Stimulated activated CD8-positive, alpha-beta memory T cell treated with anti-CD3 and anti-CD28 coated beads, Interleukin-12 subunit alpha, Interleukin-12 subunit beta, amount 100 ng/mL, for 1 hour (primary cell): ENCODE measurements around the gene ABCB1.
A peak's percentile ranks its signal among the peaks of the same experiment; 100 is the strongest.

Experiments
- DNase-seq: peaks from one replicate; pipeline ENCODE4 v3.0.0-alpha.2; 2020; ENCODE audit warnings: low read depth

ABCB1 gene

DNA sequence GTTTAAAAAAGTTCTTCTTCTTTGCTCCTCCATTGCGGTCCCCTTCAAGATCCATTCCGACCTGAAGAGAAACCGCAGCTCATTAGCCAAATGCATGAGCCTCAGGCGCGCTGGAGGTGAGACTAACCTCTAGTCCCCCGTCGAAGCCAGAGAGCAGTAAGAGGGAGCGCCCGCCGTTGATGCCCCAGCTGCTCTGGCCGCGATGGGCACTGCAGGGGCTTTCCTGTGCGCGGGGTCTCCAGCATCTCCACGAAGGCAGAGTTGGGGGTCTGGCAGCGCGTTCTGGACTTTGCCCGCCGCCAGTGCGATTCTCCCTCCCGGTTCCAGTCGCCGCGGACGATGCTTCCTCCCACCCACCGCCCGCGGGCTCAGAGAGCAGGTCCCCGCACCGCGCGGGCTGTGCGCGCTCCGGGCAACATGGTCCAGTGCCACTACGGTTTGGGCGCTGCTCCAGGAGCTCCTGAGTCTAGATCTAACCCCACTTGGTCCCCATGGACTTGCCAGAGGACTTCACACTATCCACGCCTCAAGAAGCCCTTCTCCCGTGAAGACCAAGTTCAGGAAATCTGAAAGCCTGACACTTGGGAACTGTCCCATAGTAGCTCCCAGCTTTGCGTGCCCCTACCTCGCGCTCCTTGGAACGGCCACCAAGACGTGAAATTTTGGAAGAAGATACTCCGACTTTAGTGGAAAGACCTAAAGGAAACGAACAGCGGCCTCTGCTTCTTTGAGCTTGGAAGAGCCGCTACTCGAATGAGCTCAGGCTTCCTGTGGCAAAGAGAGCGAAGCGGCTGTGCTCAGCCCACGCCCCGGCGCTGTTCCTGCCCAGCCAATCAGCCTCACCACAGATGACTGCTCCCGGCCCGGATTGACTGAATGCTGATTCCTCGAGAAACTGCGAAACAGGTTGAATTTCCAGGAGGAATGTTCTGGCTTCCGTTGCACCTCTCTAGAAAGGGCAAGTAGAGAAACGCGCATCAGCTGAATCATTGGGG lies at the start of gene ABCB1:
TSS of gene ABCB1 (minus strand) at position 755 of the 995 bp plus-strand sequence. CDS start at position 55, 700 bp downstream.
- peak; percentile 47 for DNase-seq

GRCh38 chr7:87648316-87648715 lies 47.6 kb upstream of the ABCB1 start:
- no peak for DNase-seq

DNA sequence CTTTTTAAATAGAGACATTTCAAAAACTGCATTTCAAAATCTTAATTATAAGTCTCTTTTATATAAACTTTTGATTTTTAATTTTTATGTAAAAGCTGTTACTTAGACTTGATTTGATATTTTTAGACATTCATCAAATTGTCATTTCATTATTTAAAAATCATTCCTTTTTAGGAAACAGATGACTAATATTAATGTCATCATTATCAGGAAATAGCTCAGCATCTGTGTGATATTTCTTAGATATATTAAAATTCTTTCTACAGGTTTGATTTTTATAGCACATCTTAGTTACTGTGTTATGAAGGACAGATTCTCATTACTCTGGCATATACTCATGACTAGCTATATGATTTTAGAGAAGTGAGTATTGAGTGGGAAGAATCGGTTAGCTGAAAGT lies 44.8 kb upstream of the ABCB1 start:
- DNase-seq: no peak

DNA sequence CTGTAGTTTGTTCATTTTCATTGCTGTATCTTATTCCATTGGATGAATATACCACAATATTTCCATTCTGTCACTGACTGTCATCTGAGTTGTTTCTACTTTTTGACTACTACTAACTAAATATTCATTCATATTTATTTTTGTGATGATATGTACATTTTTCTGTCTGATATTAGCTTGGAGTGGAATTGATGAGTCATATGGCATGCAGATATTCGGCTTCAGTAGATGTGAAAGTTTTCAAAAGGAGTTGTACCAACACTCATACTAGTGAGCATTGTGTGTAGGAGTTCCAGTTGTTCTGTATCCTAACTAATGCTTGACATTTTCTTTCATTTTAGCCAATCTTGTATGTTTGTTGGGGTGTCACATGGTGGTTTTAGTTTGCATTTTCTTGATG lies 35.2 kb upstream of the ABCB1 start:
- no peak for DNase-seq

- no peak for DNase-seq
These were observed 28.3 kb upstream of the ABCB1 start for GRCh38 chr7:87628780-87629569.

DNA sequence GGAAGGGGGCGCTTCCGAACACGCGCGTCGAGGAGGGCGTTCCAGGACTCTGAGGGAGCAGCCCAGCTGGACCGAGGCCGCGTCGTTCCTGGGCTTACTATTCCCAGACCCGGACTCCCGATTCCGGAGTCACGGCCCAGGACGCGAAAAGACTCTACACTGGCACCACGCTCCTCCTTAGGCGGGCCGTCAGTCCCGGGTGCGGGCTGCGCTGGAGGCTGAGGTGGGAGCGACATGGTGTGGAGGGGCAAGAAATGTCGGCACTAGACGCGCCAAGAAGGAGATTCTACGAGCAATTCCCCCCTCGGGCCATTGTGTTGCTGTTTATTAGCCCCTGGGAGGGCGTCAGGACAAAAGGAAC lies 26.9 kb upstream of the ABCB1 start:
- no peak for DNase-seq

- no peak for DNase-seq
These were observed 24.4 kb upstream of the ABCB1 start for GRCh38 chr7:87625101-87625500.

DNA sequence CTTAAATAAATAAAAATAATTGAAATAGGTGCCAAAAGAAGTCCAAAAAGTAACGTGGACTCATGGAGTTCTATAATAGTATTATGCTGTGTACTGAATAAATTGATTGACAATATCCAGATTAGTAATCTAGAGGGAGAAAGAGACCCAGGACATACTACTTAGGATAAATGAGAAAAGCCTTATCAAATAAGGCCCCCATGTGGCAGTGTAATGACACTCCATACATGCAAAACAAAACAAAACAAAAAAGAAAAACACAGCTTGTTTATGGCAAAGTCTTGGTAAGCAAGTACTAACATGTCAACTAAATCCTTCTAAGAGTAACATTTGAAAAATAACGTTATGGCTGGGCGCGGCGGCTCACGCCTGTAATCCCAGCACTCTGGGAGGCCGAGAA lies 23.9 kb upstream of the ABCB1 start:
- no peak for DNase-seq

DNA sequence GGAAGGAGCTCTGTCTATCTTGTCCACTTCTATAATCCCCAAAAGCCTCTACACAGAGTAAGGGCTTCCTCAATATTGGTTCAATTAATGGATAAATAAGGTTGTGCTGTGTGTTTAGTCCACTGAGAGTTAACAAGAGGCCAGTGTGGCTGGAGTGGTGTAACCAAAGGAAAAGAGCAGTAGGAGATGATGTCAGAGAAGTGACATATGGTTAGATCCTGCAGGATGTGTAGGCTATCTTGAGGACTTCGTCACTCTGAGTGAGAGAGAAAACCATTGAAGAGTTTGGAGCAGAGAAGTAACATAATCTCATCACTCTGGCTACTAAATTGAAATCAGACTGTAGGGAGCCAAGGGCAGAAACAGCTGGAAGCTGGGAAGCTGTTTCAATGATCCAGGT lies 14.5 kb upstream of the ABCB1 start:
- no peak for DNase-seq

DNA sequence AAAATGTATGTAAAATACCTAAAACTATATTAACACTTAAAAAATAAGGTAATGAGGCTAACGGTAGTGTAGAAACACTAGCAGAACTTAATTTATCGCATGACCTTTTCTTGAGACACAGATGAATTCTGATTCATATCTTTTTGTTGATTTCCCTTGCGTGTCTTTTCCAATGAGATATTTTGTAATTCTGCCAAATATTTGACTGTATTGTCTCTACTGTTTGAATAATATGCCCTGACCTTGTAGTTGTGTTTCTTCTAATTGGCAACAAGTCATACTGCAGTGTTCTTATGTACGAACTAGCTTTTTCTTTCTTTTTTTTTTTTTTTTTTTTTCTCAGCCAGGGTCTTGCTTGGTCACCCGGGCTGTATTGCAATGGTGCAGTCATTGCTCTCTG lies 9.2 kb upstream of the ABCB1 start:
- no peak for DNase-seq

DNA sequence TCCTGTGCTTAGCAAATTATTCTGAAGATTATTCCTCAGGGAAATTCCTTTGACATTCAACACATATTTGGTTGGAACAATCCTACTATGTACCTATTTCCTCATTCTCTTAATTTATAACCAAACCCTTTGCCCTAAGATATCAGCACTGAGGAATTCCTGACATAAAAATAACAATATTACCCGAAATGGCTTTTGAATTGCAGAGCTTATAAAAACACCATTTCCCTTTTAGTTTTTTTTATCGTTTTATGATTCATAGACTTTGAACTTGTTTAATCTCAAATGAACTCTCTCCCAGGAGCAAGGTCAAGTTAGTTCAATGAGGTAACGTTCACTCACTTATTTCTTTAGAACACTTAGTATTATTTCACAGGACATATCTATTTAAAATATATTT lies 7.7 kb upstream of the ABCB1 start:
- DNase-seq: no peak

DNA sequence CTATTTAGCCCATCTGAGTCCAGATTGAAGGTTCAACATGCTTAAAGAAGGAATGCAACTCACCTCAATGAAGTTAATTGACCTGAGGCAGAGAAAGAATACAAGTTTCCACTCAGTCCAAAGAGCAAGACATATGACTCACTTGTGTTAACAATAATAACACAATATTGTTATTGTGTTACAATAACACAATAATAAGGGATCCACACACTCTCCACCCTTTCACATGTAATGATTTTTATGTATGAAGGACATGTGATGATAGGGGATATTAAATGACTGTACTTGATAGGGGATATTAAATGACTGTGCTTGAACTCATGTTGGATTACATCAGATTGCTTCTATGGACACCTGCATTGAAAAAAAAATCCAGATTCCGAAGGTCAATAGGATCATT lies 3.6 kb upstream of the ABCB1 start:
- DNase-seq: no peak

- peak; percentile 9 for DNase-seq
These were observed 1.3 kb downstream of the ABCB1 start for GRCh38 chr7:87599336-87599735.

DNA sequence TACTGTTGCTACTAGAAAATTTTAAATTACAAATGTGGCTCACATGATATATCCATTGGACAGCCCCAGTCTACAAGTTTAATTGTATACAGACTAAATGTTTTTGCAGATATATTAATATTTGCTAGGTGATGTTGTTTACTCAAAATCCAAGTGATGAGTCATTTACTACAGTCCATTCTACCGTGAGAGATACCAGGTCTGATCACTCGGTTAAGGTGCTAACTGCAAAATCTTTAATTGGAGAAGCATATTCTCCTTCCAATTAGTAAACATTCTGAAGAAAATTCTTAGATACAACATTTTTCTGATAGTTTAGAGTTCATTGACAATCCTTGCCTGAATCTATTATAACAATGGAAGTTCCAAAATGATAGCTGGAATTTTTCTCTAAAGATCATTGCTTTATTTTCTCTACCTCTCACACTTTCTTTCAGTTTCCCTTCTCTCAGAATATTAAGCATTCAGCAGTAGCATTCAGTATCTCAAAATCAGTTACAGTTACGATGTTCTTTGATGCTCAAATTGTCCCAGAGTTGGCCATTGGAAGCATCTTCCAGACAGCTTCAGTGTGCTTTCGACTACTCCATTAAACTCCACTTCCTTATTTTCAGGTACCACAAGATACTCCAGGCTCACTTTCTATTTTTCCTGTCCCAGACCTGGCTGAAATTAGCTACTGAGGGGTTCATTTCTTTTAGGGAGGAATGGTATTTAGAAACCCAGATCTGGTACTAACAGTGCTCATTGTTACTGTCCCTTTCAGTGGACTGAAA lies 2.3 kb downstream of the ABCB1 start:
- DNase-seq: no peak

GRCh38 chr7:87596696-87597095 lies 4.0 kb downstream of the ABCB1 start:
- no peak for DNase-seq

DNA sequence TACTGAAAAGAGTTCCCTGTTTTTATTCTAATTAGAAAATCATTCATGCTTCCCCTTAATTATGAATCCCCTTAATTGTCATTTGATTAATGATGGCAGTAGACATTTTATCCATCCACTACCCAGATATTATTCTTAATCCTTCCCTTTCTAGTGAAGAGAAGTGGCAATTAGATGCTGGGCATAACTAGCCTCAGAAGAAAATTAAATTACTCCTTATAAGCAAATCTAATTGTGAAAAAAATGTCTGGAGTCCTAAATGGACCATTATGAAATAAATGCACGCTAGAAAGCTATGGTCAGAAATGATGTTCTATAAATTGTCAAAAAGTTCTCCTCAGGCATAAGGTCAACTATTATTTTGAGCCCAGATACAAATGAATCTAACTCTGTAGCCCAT lies 4.5 kb downstream of the ABCB1 start:
- DNase-seq: no peak

DNA sequence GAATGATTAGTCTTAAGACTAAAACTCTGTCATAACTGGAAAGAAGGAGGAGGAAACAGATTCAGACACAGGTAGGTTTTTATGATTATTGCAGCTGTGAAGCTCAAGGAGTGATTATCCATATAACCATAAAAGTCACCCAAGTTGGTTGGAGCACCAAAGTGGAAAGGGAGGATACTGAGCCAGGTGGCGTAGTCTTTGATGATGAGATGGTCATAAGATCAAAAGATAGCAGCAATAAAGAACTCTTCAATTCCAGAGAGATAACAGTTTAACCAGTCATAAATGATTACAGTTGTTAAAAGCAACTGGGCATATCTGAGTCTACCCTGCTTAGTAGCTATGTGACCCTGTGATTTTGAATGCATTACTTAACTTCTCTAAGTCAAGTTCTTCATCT lies 8.4 kb downstream of the ABCB1 start:
- DNase-seq: no peak

DNA sequence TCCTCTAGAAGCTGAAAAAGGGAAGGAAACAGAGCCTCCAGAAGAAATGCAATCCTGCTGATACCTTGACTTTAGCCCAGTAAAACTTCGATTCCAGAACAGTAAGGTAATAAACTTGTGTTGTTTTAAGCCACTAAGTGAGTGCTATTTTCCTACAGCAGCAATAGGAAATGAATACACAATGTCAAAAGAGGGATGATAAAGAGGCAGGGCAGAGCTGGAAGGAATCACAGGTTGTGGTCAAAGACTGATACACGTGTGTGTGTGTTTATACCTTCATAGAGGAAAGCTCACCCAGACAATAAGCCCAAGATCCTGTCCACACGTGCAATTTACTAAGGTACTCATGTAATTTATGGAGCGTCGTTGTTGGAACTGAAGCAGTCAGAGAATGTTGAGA lies 9.5 kb downstream of the ABCB1 start:
- no peak for DNase-seq

DNA sequence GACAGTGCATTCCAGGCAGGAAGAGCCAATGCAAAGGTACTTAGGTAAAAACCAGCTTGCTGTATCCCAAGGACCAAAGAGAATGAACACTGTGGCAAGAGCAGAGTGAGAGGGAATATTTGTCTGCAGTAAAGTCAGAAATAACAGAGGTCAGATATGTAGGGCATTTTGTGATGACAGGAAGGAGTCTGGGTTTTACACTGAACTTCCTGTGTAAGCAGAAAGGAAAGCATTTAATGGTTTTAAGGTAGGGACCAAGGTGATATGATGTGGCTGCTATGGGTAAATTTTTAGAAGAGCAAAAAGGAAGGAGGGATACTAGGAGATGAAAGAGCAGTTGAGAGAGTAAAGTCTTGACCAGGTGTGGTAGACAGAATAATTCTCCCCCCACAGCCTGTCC lies 10.1 kb downstream of the ABCB1 start:
- DNase-seq: no peak

- no peak for DNase-seq
These were observed 11.1 kb downstream of the ABCB1 start for GRCh38 chr7:87589631-87590030.

- DNase-seq: no peak
These were observed 19.0 kb downstream of the ABCB1 start for GRCh38 chr7:87581723-87582122.

DNA sequence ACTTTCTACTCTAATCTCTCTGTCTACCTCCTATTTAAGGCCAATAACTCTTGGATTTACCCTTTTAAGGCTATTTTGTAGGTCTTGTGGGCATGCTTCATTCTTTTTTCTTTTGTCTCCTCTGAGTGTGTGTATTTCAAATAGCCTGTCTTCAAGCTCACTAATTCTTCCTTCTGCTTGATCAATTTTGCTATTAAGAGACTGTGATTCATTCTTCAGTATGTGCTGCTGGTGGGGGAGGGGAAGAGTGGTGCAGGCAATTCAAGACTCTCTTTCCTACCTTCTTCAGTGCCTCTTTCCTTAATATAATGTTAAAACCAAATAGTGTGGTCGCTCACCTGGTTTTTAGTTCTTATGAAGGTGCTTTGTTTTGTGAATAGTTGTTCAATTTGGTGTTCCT lies 20.0 kb downstream of the ABCB1 start:
- DNase-seq: no peak
